HEK293 (cell line): ENCODE measurements around the gene INKA1.
A peak's percentile ranks its signal among the peaks of the same experiment; 100 is the strongest.

Experiments used
- CTCF ChIA-PET: fragments of 350-600 bp; formaldehyde crosslinking; extraction: SDS; loops from one replicate; lab custom pipeline; 2021; ENCODE audit warnings: antibody characterized with exemption; lab: Yijun Ruan, JAX
- POLR2A ChIA-PET: fragments of 300-600 bp; formaldehyde crosslinking; extraction: SDS; loops from one replicate; lab custom pipeline; 2020; ENCODE audit warnings: antibody characterized with exemption, inconsistent platforms; lab: Yijun Ruan, JAX
- H3K27ac ChIP-seq: fragments of 200-500 bp; sonication (Bioruptor generic); 2 replicates; pipeline ENCODE4 v1.5.1; 2014; ENCODE audit warnings: low read depth, low read length, control low read depth, inconsistent platforms; ENCODE audit errors: extremely low read depth
- H3K36me3 ChIP-seq, 2 experiments: fragments of 200-500 bp in 1 of 2; sonication (Bioruptor generic) in 1 of 2; 1 replicate in 1 of 2; 2 replicates in 1 of 2; pipeline ENCODE4 v1.5.1; 2014 to 2017; ENCODE audit warnings: inconsistent platforms in 2 of 2, low read length in 2 of 2; ENCODE audit not compliant: control insufficient read depth in 2 of 2, insufficient read depth in 1 of 2
- H3K4me1 ChIP-seq: fragments of 200-500 bp; sonication (Bioruptor generic); 2 replicates; pipeline ENCODE4 v1.5.1; 2014; ENCODE audit warnings: mild to moderate bottlenecking, low read length, inconsistent platforms; ENCODE audit not compliant: control insufficient read depth, insufficient read depth
- H3K4me3 ChIP-seq: 2 replicates; pipeline ENCODE4 v1.5.1; 2011; ENCODE audit warnings: low read depth, mild to moderate bottlenecking, control low read depth, low read length, moderate library complexity
- H3K9me3 ChIP-seq: fragments of 200-500 bp; sonication (Bioruptor generic); 2 replicates; pipeline ENCODE4 v1.5.1; 2014; ENCODE audit warnings: low read depth, low read length, inconsistent platforms; ENCODE audit not compliant: control insufficient read depth, insufficient read depth
- CTCF ChIP-seq: fragments of 450-650 bp; formaldehyde crosslinking; IDR thresholded peaks from 2 replicates; pipeline ENCODE4 v1.5.1; 2016; ENCODE audit warnings: missing biosample characterization, missing genetic modification characterization
- GFI1B ChIP-seq: fragments of 450-650 bp; formaldehyde crosslinking; IDR thresholded peaks from 2 replicates; pipeline ENCODE4 v1.5.1; 2016; ENCODE audit warnings: missing biosample characterization, missing genetic modification characterization
- GLIS1 ChIP-seq: fragments of 450-650 bp; formaldehyde crosslinking; IDR thresholded peaks from 2 replicates; pipeline ENCODE4 v1.5.1; 2016; ENCODE audit warnings: missing biosample characterization, missing genetic modification characterization
- HOXD13 ChIP-seq: sonication (generic); formaldehyde crosslinking; IDR thresholded peaks from 2 replicates; pipeline ENCODE4 v1.8.0; 2022; ENCODE audit warnings: missing genetic modification reagents, borderline replicate concordance
- KLF7 ChIP-seq: fragments of 450-650 bp; formaldehyde crosslinking; IDR thresholded peaks from 2 replicates; pipeline ENCODE4 v1.5.1; 2016; ENCODE audit warnings: missing biosample characterization, missing genetic modification characterization, borderline replicate concordance
- PATZ1 ChIP-seq: fragments of 450-650 bp; formaldehyde crosslinking; IDR thresholded peaks from 2 replicates; pipeline ENCODE4 v1.5.1; 2016; ENCODE audit warnings: missing biosample characterization, missing genetic modification characterization
- PRDM2 ChIP-seq: fragments of 450-650 bp; formaldehyde crosslinking; IDR thresholded peaks from 2 replicates; pipeline ENCODE4 v1.5.1; 2016; ENCODE audit warnings: missing biosample characterization, missing genetic modification characterization, borderline replicate concordance
- SCRT1 ChIP-seq: fragments of 450-650 bp; formaldehyde crosslinking; IDR thresholded peaks from 2 replicates; pipeline ENCODE4 v1.5.1; 2016; ENCODE audit warnings: missing biosample characterization, missing genetic modification characterization, borderline replicate concordance
- SP3 ChIP-seq: fragments of 450-650 bp; formaldehyde crosslinking; IDR thresholded peaks from 2 replicates; pipeline ENCODE4 v1.5.1; 2016; ENCODE audit warnings: missing biosample characterization, missing genetic modification characterization
- WT1 ChIP-seq: fragments of 450-650 bp; formaldehyde crosslinking; IDR thresholded peaks from 2 replicates; pipeline ENCODE4 v1.5.1; 2016; ENCODE audit warnings: missing biosample characterization, missing genetic modification characterization
- ZBTB20 ChIP-seq: fragments of 450-650 bp; formaldehyde crosslinking; IDR thresholded peaks from 2 replicates; pipeline ENCODE4 v1.5.1; 2016; ENCODE audit warnings: missing biosample characterization, missing genetic modification characterization
- ZBTB49 ChIP-seq: fragments of 450-650 bp; formaldehyde crosslinking; IDR thresholded peaks from 2 replicates; pipeline ENCODE4 v1.5.1; 2016; ENCODE audit warnings: missing biosample characterization, missing genetic modification characterization, low read depth
- ZFHX2 ChIP-seq: fragments of 450-650 bp; formaldehyde crosslinking; conservative IDR thresholded peaks from 2 replicates; pipeline ENCODE4 v1.5.1; 2016; ENCODE audit warnings: missing biosample characterization, missing genetic modification characterization
- ZNF114 ChIP-seq: fragments of 450-650 bp; formaldehyde crosslinking; IDR thresholded peaks from 2 replicates; pipeline ENCODE4 v1.5.0; 2017; ENCODE audit warnings: missing biosample characterization, missing genetic modification characterization
- ZNF132 ChIP-seq: fragments of 450-650 bp; formaldehyde crosslinking; IDR thresholded peaks from 2 replicates; pipeline ENCODE4 v1.5.1; 2017; ENCODE audit warnings: missing biosample characterization, missing genetic modification characterization, borderline replicate concordance
- ZNF133 ChIP-seq: fragments of 450-650 bp; formaldehyde crosslinking; IDR thresholded peaks from 2 replicates; pipeline ENCODE4 v1.5.1; 2016; ENCODE audit warnings: missing biosample characterization, missing genetic modification characterization
- ZNF157 ChIP-seq: fragments of 450-650 bp; formaldehyde crosslinking; IDR thresholded peaks from 2 replicates; pipeline ENCODE4 v1.5.1; 2016; ENCODE audit warnings: missing biosample characterization, missing genetic modification characterization
- ZNF16 ChIP-seq: fragments of 450-650 bp; formaldehyde crosslinking; IDR thresholded peaks from 2 replicates; pipeline ENCODE4 v1.5.1; 2016; ENCODE audit warnings: low read depth, missing biosample characterization, missing genetic modification characterization
- ZNF175 ChIP-seq: fragments of 450-650 bp; formaldehyde crosslinking; IDR thresholded peaks from 2 replicates; pipeline ENCODE4 v1.5.1; 2016; ENCODE audit warnings: missing biosample characterization, missing genetic modification characterization
- ZNF335 ChIP-seq: fragments of 450-650 bp; formaldehyde crosslinking; conservative IDR thresholded peaks from 2 replicates; pipeline ENCODE4 v1.5.1; 2016; ENCODE audit warnings: missing biosample characterization, missing genetic modification characterization
- ZNF394 ChIP-seq: fragments of 450-650 bp; formaldehyde crosslinking; IDR thresholded peaks from 2 replicates; pipeline ENCODE4 v1.5.1; 2016; ENCODE audit warnings: missing biosample characterization, missing genetic modification characterization, mild to moderate bottlenecking, moderate library complexity, borderline replicate concordance
- ZNF433 ChIP-seq: fragments of 450-650 bp; formaldehyde crosslinking; IDR thresholded peaks from 2 replicates; pipeline ENCODE4 v1.5.1; 2016; ENCODE audit warnings: missing biosample characterization, missing genetic modification characterization, low read depth
- ZNF571 ChIP-seq: fragments of 450-650 bp; formaldehyde crosslinking; IDR thresholded peaks from 2 replicates; pipeline ENCODE4 v1.5.0; 2017; ENCODE audit warnings: missing biosample characterization, missing genetic modification characterization
- ZNF843 ChIP-seq: fragments of 450-650 bp; formaldehyde crosslinking; IDR thresholded peaks from 2 replicates; pipeline ENCODE4 v1.5.1; 2016; ENCODE audit warnings: missing biosample characterization, missing genetic modification characterization
- ZSCAN23 ChIP-seq: fragments of 450-650 bp; formaldehyde crosslinking; IDR thresholded peaks from 2 replicates; pipeline ENCODE4 v1.5.1; 2016; ENCODE audit warnings: missing biosample characterization, missing genetic modification characterization
- ZXDB ChIP-seq: fragments of 450-650 bp; formaldehyde crosslinking; IDR thresholded peaks from 2 replicates; pipeline ENCODE4 v1.5.1; 2016; ENCODE audit warnings: missing biosample characterization, missing genetic modification characterization

Gene INKA1

GRCh38 chr3:49802719-49803464, at the start of gene INKA1:
Gene INKA1 (plus strand): TSS chr3:49803261. CDS start chr3:49803393, 132 bp downstream.
- H3K36me3 ChIP-seq = no peaks in the 10 kb centered on the region
- peak within 1 kb of the TSS; percentile 84 for H3K4me3 ChIP-seq
- ChIA-PET CTCF (interaction anchor here (0.6 to 3.1 kb wide), 19 partner anchors 8 to 264 kb away, joined by 3 to 29 read pairs (median 3); partner anchors contain the start of gene IP6K1), POLR2A (interaction anchor here (0.7 to 1.9 kb wide), 6 partner anchors 17 to 106 kb away, joined by 3 to 6 read pairs (median 3); partner anchors contain the start of gene IP6K1)
- no peak within 1 kb of the TSS for H3K27ac ChIP-seq
- H3K4me1 ChIP-seq = no peaks in the 10 kb centered on the region
- no peaks in the 10 kb centered on the region for H3K9me3 ChIP-seq
- TF ChIP-seq HOXD13 (CRISPR knock-in tag) = no peak
- TF ChIP-seq PATZ1 (tag by site-specific recombination) = peak; percentile 68
- no peak for TF ChIP-seq ZNF394
- peak; percentile 93 for TF ChIP-seq CTCF (tag by site-specific recombination)
- TF ChIP-seq ZBTB20 (tag by site-specific recombination) = peak; percentile 73; the same call in 1 of the 2 replicates
- no peak for TF ChIP-seq ZNF114 (tag by site-specific recombination)
- TF ChIP-seq KLF7 (tag by site-specific recombination) = no peak
- TF ChIP-seq ZXDB (tag by site-specific recombination) = 0 out of 2 replicates have a peak, but pooled peaks have one; percentile 19
- TF ChIP-seq ZNF433 (tag by site-specific recombination) = no peak
- no peak for TF ChIP-seq ZSCAN23 (tag by site-specific recombination)
- TF ChIP-seq WT1 (tag by site-specific recombination) = no peak
- no peak for TF ChIP-seq ZNF16
- peak; percentile 95 for TF ChIP-seq ZNF335 (tag by site-specific recombination)
- TF ChIP-seq ZNF132 (tag by site-specific recombination) = no peak
- no peak for TF ChIP-seq ZBTB49 (tag by site-specific recombination)
- TF ChIP-seq ZNF571 (tag by site-specific recombination) = no peak
- TF ChIP-seq ZNF175 = no peak
- no peak for TF ChIP-seq SCRT1 (tag by site-specific recombination)
- TF ChIP-seq ZFHX2 (tag by site-specific recombination) = no peak
- no peak for TF ChIP-seq ZNF843 (tag by site-specific recombination)
- TF ChIP-seq GFI1B (tag by site-specific recombination) = no peak
- TF ChIP-seq PRDM2 (tag by site-specific recombination) = no peak
- TF ChIP-seq ZNF133 (tag by site-specific recombination) = no peak
- TF ChIP-seq SP3 (tag by site-specific recombination) = peak; percentile 61
- no peak for TF ChIP-seq ZNF157 (tag by site-specific recombination)
- peak; percentile 28; the same call in 1 of the 2 replicates for TF ChIP-seq GLIS1 (tag by site-specific recombination)
